ENCODE results near the gene C1GALT1C1L. TPM values are rescaled to one million over a fixed set of nuclear protein-coding genes. Genes with fewer than 3 reads are reported as not detected.

C1GALT1C1L gene
- total and polyA plus RNA-seq, 2 donors (not counting 1 experiment from before 2014, with no cell fraction given), result 0.33 to 1.9 TPM

DNA sequence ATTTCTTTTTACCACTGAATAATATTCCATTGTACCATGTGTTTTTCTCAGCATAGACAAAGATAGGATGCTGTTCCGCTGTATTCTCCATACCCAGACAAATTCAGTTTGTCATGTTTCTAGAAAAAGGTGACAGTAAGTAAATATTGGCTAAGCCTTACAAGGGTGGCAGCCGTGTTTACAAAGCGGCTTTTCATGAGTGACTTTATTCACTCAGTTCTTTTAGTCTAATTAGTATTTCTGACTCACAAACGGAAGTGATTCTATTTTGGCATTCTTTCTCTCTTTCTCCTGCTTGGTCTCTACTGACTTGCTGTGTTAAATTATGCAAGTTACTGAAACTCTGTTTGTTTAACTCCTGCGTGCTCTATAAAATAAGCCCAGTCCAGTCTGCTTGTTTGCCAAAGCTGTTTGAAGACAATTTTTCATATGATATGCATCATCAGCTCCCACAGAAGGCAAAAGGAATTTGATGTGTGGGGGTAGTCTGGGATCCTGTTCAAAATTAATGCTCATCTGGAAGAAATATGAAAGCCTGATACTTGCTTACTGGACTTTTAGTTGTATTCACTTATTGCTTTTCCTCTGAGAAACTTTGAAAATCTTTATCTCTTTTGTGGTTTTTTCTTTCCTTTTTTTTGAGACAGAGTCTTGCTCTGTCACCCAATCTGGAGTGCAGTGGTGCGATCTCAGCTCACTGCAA is 41.5 kb downstream of the C1GALT1C1L start:
- peak; percentile 94 to 95 for DNase-seq (ENCODE audit: low read depth in 2 of 2)
- Histone ChIP-seq H2AFZ (ENCODE audit: low read length) (no peak overlapping the region), H3K9me3 (ENCODE audit: control insufficient read depth, insufficient read depth, low read depth, low read length) (no peaks in the 10 kb centered on the region), H3K9ac (ENCODE audit: insufficient read depth, low read length) (no peak overlapping the region), H3K4me1 (ENCODE audit: control insufficient read depth, extremely low read depth, insufficient read depth, low read length) (peaks cover 2% of the 10 kb centered on the region), H3K4me2 (ENCODE audit: extremely low read depth, insufficient read depth, low read length) (peak overlapping the region; percentile 67), H4K20me1 (ENCODE audit: control insufficient read depth, extremely low read depth, insufficient read depth, low read length) (no peaks in the 10 kb centered on the region), H3K36me3 (ENCODE audit: control insufficient read depth, insufficient read depth, low read length) (no peaks in the 10 kb centered on the region), H3K27ac (ENCODE audit: insufficient read depth, low read length) (peak overlapping the region; percentile 24), H3K27me3 (ENCODE audit: control insufficient read depth, insufficient read depth, low read length) (no peaks in the 10 kb centered on the region), H3K79me2 (ENCODE audit: control insufficient read depth, insufficient read depth, low read length) (no peaks in the 10 kb centered on the region), H3K4me3 (replicated peaks in 1 of 4; ENCODE audit: control extremely low read depth in 1 of 4, insufficient read depth in 1 of 4, low read depth in 3 of 4, low read length in 4 of 4) (peak overlapping the region in 2 of 4 experiments; percentile 15 to 31)
- TF ChIP-seq CTCF (conservative IDR thresholded peaks at IDR 0.05 in 1 of 2, IDR thresholded peaks at IDR 0.05 in 1 of 2; ENCODE audit: low read depth in 1 of 2, low read length in 2 of 2) (no peak), EZH2 (IDR thresholded peaks at IDR 0.05; ENCODE audit: low read length, missing control alignments) (no peak)

DNA sequence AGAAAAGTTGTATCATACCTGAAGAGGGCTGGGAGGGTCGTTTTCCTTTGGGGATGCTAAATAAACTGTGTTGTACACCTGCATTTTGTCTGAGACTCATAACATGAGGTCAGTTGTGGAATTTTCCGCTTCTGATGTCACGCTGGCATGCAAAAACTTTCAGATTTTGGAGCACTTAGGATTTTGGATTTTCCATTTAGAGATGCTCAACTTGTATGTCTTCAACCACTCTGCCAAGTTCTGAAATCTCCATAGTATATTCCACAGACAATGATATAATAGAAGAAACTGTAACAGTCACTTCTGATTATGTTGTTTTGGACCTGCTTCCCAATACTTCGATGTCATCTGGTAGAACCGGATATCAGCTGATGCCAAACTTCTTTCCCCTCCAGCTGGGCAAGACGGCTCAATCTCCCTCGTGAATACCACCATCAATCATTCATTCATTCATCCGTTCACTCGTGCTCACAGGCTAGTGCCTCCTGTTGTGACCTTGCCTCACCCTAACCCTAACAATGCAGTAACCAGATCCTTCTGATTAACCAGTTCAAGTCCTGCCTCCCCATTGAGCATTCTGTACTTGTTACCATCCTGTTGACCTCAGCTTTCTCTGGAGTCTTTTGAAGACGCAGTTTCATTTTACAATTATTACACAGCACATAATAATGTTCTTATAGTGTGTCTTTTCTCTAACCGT is 44.5 kb downstream of the C1GALT1C1L start:
- Histone ChIP-seq H3K4me2 (ENCODE audit: extremely low read depth, insufficient read depth, low read length) (no peak overlapping the region), H3K4me3 (replicated peaks in 1 of 4; ENCODE audit: control extremely low read depth in 1 of 4, insufficient read depth in 1 of 4, low read depth in 3 of 4, low read length in 4 of 4) (no peak overlapping the region), H3K9ac (ENCODE audit: insufficient read depth, low read length) (no peak overlapping the region), H4K20me1 (ENCODE audit: control insufficient read depth, extremely low read depth, insufficient read depth, low read length) (no peaks in the 10 kb centered on the region), H2AFZ (ENCODE audit: low read length) (no peak overlapping the region), H3K36me3 (ENCODE audit: control insufficient read depth, insufficient read depth, low read length) (no peaks in the 10 kb centered on the region), H3K79me2 (ENCODE audit: control insufficient read depth, insufficient read depth, low read length) (no peaks in the 10 kb centered on the region), H3K27me3 (ENCODE audit: control insufficient read depth, insufficient read depth, low read length) (no peaks in the 10 kb centered on the region), H3K9me3 (ENCODE audit: control insufficient read depth, insufficient read depth, low read depth, low read length) (no peaks in the 10 kb centered on the region), H3K4me1 (ENCODE audit: control insufficient read depth, extremely low read depth, insufficient read depth, low read length) (peaks cover 2% of the 10 kb centered on the region), H3K27ac (ENCODE audit: insufficient read depth, low read length) (no peak overlapping the region)
- no peak for DNase-seq (ENCODE audit: low read depth in 2 of 2)
- no peak for TF ChIP-seq EZH2 (IDR thresholded peaks at IDR 0.05; ENCODE audit: low read length, missing control alignments)
- no peak for TF ChIP-seq CTCF (conservative IDR thresholded peaks at IDR 0.05 in 1 of 2, IDR thresholded peaks at IDR 0.05 in 1 of 2; ENCODE audit: low read depth in 1 of 2, low read length in 2 of 2)

Other genes with a start within 250 kb of the C1GALT1C1L start
- 32.4 and 36.2 TPM in 2 replicates for gene THADA, start 80.4 kb downstream of the C1GALT1C1L start, total RNA-seq
- gene THADA, start 80.4 kb downstream of the C1GALT1C1L start, polyA plus RNA-seq, result 9.2 and 15.4 TPM in 2 replicates
- gene PLEKHH2, start 39.2 kb downstream of the C1GALT1C1L start, total RNA-seq, result 14.0 and 15.9 TPM in 2 replicates
- 4.3 and 6.9 TPM in 2 replicates for gene PLEKHH2, start 39.2 kb downstream of the C1GALT1C1L start, polyA plus RNA-seq
- 24.4 and 28.0 TPM in 2 replicates for gene DYNC2LI1, start 97.6 kb upstream of the C1GALT1C1L start, total RNA-seq
- gene DYNC2LI1, start 97.6 kb upstream of the C1GALT1C1L start, polyA plus RNA-seq, result 14.7 and 23.6 TPM in 2 replicates
- gene ABCG5, start 162.4 kb upstream of the C1GALT1C1L start, total RNA-seq, result not detected in 2 replicates
- gene ABCG5, start 162.4 kb upstream of the C1GALT1C1L start, polyA plus RNA-seq, result not detected in 2 replicates
- not detected in 2 replicates for gene ABCG8, start 162.5 kb upstream of the C1GALT1C1L start, total RNA-seq
- not detected in 2 replicates for gene ABCG8, start 162.5 kb upstream of the C1GALT1C1L start, polyA plus RNA-seq